MM.1S (cell line): ENCODE measurements around the gene C2.

Experiments
- CTCF ChIP-seq: fragments of 300-600 bp; sonication (generic); IDR thresholded peaks from 2 replicates; pipeline ENCODE4 v1.5.1; 2016; ENCODE audit warnings: antibody characterized with exemption, low read length, mixed read lengths
- EZH2 ChIP-seq: fragments of 300-600 bp; sonication (generic); optimal IDR thresholded peaks from 2 replicates; pipeline ENCODE3; 2017; ENCODE audit warnings: low read depth, mild to moderate bottlenecking, antibody characterized with exemption, low read length, mixed read lengths
- EZH2phosphoT487 ChIP-seq: fragments of 300-600 bp; sonication (generic); IDR thresholded peaks from 2 replicates; pipeline ENCODE4 v1.6.1; 2018; ENCODE audit warnings: antibody characterized with exemption, low read length

DNA sequence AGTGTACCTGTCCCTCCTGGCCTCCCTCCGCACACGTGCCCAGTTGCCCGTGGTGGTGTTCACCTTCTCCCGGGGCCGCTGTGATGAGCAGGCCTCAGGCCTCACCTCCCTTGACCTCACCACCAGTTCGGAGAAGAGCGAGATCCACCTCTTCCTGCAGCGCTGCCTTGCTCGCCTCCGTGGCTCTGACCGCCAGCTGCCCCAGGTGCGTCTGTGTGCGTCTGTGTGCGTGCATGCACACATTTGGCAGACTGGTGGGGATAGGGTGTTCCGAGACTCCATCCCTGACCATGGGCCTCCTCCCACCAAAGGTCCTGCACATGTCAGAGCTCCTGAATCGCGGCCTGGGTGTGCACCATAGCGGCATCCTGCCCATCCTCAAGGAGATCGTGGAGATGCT is 36.4 kb downstream of the C2 start:
- TF ChIP-seq CTCF, result no peak
- no peak for TF ChIP-seq EZH2
- no peak for TF ChIP-seq EZH2phosphoT487
